ENCODE data around the gene FRAT1. TPM values are rescaled to one million over a fixed set of nuclear protein-coding genes. Genes with fewer than 3 reads are reported as not detected.

FRAT1 gene
- total RNA-seq, 1 experiment from 2014 or later: 3.7 TPM

GRCh38 chr10:97365761-97366351, 46.8 kb downstream of the FRAT1 start:
- DNase-seq (ENCODE audit: low spot score): no peak

- DNase-seq (ENCODE audit: low spot score): no peak
These were observed 47.5 kb downstream of the FRAT1 start for GRCh38 chr10:97366572-97366971.

- DNase-seq (ENCODE audit: low spot score): no peak
These were observed 48.1 kb downstream of the FRAT1 start for GRCh38 chr10:97367126-97367649.

Small RNA genes lying within 50 kb of the gene (small RNA-seq; reads per million reads assigned to genes)
- not detected for gene RF00017

Other genes with a start within 250 kb of the FRAT1 start
- gene SLIT1, start 133.3 kb upstream of the FRAT1 start, total RNA-seq (2014; rRNA removed; shearing (Covaris generic)): under 0.01 TPM in 1 of 2 replicates, not detected in the other
- 4.6 and 5.2 TPM in 2 replicates for gene ARHGAP19, start 26.6 kb upstream of the FRAT1 start, total RNA-seq (2014; rRNA removed; shearing (Covaris generic))
- gene FRAT2, start 15.5 kb downstream of the FRAT1 start, total RNA-seq (2014; rRNA removed; shearing (Covaris generic)): 29.1 and 30.3 TPM in 2 replicates
- gene RRP12, start 82.1 kb downstream of the FRAT1 start, total RNA-seq (2014; rRNA removed; shearing (Covaris generic)): 67.7 and 76.2 TPM in 2 replicates
- gene PGAM1, start 106.9 kb downstream of the FRAT1 start, total RNA-seq (2014; rRNA removed; shearing (Covaris generic)): 362 and 400 TPM in 2 replicates
- 35.6 and 44.3 TPM in 2 replicates for gene EXOSC1, start 126.7 kb downstream of the FRAT1 start, total RNA-seq (2014; rRNA removed; shearing (Covaris generic))
- gene ZDHHC16, start 126.9 kb downstream of the FRAT1 start, total RNA-seq (2014; rRNA removed; shearing (Covaris generic)): 43.8 and 48.4 TPM in 2 replicates
- gene MMS19, start 179.2 kb downstream of the FRAT1 start, total RNA-seq (2014; rRNA removed; shearing (Covaris generic)): 78.7 and 103 TPM in 2 replicates
- gene UBTD1, start 179.7 kb downstream of the FRAT1 start, total RNA-seq (2014; rRNA removed; shearing (Covaris generic)): 21.2 and 23.5 TPM in 2 replicates

Measured in HT-29 (cell line).